CD4-positive, alpha-beta T cell treated with Interleukin-2 at 100 ng/mL for 4 hours (primary cell): ENCODE data around the gene USP24.
"Not testable (repeated sequence)": the region's sequence is repeated elsewhere in the genome, so short reads cannot be mapped to it uniquely, and the experiment has no call there.

Experiments used
- DNase-seq: peaks from one replicate; pipeline ENCODE4 v3.0.0-alpha.2; 2020; ENCODE audit warnings: low spot score

The USP24 gene

GRCh38 chr1:55229726-55230125, 14.6 kb upstream of the USP24 start:
- not testable (repeated sequence) for DNase-seq

GRCh38 chr1:55225228-55225627, 10.1 kb upstream of the USP24 start:
- no peak for DNase-seq

GRCh38 chr1:55224729-55225128, 9.6 kb upstream of the USP24 start:
- DNase-seq, result no peak

GRCh38 chr1:55222152-55222551, 7.0 kb upstream of the USP24 start:
- no peak for DNase-seq

- DNase-seq, result peak; percentile 73
Observed at GRCh38 chr1:55217226-55217986, 2.2 kb upstream of the USP24 start.

GRCh38 chr1:55216096-55216495, 932 bp upstream of the USP24 start:
- no peak for DNase-seq

- no peak for DNase-seq
Observed at GRCh38 chr1:55214934-55215193, 300 bp downstream of the USP24 start.

GRCh38 chr1:55214212-55214933, 791 bp downstream of the USP24 start:
- DNase-seq, result no peak

GRCh38 chr1:55213885-55214211, 1.3 kb downstream of the USP24 start:
- no peak for DNase-seq

- DNase-seq, result no peak
Observed at GRCh38 chr1:55213151-55213884, 1.8 kb downstream of the USP24 start.

- no peak for DNase-seq
Observed at GRCh38 chr1:55212349-55213150, 2.6 kb downstream of the USP24 start.

- DNase-seq, result no peak
Observed at GRCh38 chr1:55211863-55212262, 3.3 kb downstream of the USP24 start.

GRCh38 chr1:55210990-55211801, 4.0 kb downstream of the USP24 start:
- no peak for DNase-seq

GRCh38 chr1:55209247-55209646, 5.9 kb downstream of the USP24 start:
- no peak for DNase-seq

- DNase-seq, result no peak
Observed at GRCh38 chr1:55206210-55206609, 9.0 kb downstream of the USP24 start.

GRCh38 chr1:55204997-55205396, 10.2 kb downstream of the USP24 start:
- DNase-seq, result no peak

- no peak for DNase-seq
Observed at GRCh38 chr1:55203064-55203463, 12.1 kb downstream of the USP24 start.

- DNase-seq, result no peak
Observed at GRCh38 chr1:55200667-55201066, 14.5 kb downstream of the USP24 start.

GRCh38 chr1:55199735-55200134, 15.4 kb downstream of the USP24 start:
- DNase-seq, result not testable (repeated sequence)

- no peak for DNase-seq
Observed at GRCh38 chr1:55198044-55198443, 17.1 kb downstream of the USP24 start.

GRCh38 chr1:55197099-55197498, 18.1 kb downstream of the USP24 start:
- no peak for DNase-seq
